ENCODE data around the gene MGAT2. TPM values are rescaled to one million over a fixed set of nuclear protein-coding genes. Genes with fewer than 3 reads are reported as not detected.

The MGAT2 gene
- total and polyA plus RNA-seq, 9 of the 15 experiments (the other 6 are each of a cell fraction or from before 2014, with no cell fraction given), result 0.03 to 33.3 (median 24.6) TPM; not detected in 1

DNA sequence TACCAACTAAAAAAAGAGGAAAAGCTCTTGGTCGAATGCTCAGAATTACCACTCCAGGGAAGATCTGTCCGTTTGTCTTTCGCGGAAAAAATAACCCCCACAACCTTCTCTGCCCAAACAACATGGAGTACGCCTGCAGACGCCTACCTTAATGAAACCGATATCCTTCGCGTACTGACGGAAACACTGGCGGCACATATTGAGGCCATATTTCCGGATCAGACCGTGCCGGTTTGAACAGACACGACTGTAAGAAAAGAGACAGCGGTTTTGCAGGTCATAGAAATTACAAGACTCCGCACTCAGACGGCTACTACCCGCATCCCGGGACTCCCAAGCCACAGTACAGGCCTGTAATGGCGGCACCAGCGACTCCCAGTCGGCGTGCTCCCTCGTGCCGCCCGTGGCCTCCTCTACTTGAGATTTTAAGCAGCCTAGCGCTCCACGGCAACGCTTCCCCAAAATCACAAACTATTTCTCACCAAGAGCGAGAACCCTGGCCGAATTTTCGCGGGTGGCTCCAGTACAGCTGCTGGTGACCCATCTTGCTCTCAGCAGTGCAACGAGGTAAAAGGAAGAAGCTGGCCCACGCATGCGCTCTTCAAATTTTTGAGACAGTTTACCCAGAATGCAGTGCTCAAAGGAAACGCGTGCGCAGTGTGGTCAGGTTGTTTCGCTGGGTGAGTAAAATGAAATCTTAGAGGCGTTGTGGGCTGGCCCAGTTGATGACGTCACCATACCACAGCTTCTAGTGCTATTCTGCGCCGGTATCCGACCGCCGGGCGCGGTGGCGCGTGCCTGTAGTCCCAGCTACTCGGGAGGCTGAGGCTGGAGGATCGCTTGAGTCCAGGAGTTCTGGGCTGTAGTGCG is 34.6 kb upstream of the MGAT2 start, which contains the start of gene RPS29 (continued):
- TF ChIP-seq KLF16 (IDR thresholded peaks at IDR 0.05) (no peak), ZNF175 (CRISPR knock-in tag; IDR thresholded peaks at IDR 0.05; ENCODE audit: low read depth) (no peak), NCOR1 (IDR thresholded peaks at IDR 0.05) (no peak; the same call in 1 of the 2 replicates), TRIM24 (IDR thresholded peaks at IDR 0.05) (no peak), NR2F6 (CRISPR knock-in tag; IDR thresholded peaks at IDR 0.05) (no peak), ZNF232 (CRISPR knock-in tag; IDR thresholded peaks at IDR 0.05) (no peak), ZNF184 (CRISPR knock-in tag; IDR thresholded peaks at IDR 0.05) (no peak), CC2D1A (IDR thresholded peaks at IDR 0.05) (no peak), FOXJ2 (tag; IDR thresholded peaks at IDR 0.05) (no peak), PHF8 (IDR thresholded peaks at IDR 0.05; ENCODE audit: borderline replicate concordance, low read length) (peak; percentile 80), NFATC3 (IDR thresholded peaks at IDR 0.05) (no peak), ZNF384 (IDR thresholded peaks at IDR 0.05; ENCODE audit: low read depth, low read length) (no peak), FOXK1 (CRISPR knock-in tag; IDR thresholded peaks at IDR 0.05; ENCODE audit: borderline replicate concordance) (no peak), ZNF12 (CRISPR knock-in tag; IDR thresholded peaks at IDR 0.05) (no peak), ZNF24 (IDR thresholded peaks at IDR 0.05) (no peak), SIN3B (IDR thresholded peaks at IDR 0.05; ENCODE audit: low read depth) (peak; percentile 23; the same call in 1 of the 2 replicates), NRF1 (conservative IDR thresholded peaks at IDR 0.05 in 1 of 2, IDR thresholded peaks at IDR 0.05 in 1 of 2) (peak; percentile 97 to 98)
- TF ChIP-seq, protein P1, sequence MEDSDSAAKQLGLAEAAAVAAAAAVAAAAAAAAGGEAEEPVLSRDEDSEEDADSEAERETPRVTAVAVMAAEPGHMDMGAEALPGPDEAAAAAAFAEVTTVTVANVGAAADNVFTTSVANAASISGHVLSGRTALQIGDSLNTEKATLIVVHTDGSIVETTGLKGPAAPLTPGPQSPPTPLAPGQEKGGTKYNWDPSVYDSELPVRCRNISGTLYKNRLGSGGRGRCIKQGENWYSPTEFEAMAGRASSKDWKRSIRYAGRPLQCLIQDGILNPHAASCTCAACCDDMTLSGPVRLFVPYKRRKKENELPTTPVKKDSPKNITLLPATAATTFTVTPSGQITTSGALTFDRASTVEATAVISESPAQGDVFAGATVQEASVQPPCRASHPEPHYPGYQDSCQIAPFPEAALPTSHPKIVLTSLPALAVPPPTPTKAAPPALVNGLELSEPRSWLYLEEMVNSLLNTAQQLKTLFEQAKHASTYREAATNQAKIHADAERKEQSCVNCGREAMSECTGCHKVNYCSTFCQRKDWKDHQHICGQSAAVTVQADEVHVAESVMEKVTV (CRISPR knock-in tag; IDR thresholded peaks at IDR 0.05), result no peak
- TF ChIP-seq, protein P2, sequence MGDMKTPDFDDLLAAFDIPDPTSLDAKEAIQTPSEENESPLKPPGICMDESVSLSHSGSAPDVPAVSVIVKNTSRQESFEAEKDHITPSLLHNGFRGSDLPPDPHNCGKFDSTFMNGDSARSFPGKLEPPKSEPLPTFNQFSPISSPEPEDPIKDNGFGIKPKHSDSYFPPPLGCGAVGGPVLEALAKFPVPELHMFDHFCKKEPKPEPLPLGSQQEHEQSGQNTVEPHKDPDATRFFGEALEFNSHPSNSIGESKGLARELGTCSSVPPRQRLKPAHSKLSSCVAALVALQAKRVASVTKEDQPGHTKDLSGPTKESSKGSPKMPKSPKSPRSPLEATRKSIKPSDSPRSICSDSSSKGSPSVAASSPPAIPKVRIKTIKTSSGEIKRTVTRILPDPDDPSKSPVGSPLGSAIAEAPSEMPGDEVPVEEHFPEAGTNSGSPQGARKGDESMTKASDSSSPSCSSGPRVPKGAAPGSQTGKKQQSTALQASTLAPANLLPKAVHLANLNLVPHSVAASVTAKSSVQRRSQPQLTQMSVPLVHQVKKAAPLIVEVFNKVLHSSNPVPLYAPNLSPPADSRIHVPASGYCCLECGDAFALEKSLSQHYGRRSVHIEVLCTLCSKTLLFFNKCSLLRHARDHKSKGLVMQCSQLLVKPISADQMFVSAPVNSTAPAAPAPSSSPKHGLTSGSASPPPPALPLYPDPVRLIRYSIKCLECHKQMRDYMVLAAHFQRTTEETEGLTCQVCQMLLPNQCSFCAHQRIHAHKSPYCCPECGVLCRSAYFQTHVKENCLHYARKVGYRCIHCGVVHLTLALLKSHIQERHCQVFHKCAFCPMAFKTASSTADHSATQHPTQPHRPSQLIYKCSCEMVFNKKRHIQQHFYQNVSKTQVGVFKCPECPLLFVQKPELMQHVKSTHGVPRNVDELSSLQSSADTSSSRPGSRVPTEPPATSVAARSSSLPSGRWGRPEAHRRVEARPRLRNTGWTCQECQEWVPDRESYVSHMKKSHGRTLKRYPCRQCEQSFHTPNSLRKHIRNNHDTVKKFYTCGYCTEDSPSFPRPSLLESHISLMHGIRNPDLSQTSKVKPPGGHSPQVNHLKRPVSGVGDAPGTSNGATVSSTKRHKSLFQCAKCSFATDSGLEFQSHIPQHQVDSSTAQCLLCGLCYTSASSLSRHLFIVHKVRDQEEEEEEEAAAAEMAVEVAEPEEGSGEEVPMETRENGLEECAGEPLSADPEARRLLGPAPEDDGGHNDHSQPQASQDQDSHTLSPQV (IDR thresholded peaks at IDR 0.05), result peak; percentile 22; the same call in 1 of the 2 replicates
- TF ChIP-seq, protein P3, sequence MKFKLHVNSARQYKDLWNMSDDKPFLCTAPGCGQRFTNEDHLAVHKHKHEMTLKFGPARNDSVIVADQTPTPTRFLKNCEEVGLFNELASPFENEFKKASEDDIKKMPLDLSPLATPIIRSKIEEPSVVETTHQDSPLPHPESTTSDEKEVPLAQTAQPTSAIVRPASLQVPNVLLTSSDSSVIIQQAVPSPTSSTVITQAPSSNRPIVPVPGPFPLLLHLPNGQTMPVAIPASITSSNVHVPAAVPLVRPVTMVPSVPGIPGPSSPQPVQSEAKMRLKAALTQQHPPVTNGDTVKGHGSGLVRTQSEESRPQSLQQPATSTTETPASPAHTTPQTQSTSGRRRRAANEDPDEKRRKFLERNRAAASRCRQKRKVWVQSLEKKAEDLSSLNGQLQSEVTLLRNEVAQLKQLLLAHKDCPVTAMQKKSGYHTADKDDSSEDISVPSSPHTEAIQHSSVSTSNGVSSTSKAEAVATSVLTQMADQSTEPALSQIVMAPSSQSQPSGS (CRISPR knock-in tag; IDR thresholded peaks at IDR 0.05), result peak; percentile 97; the same call in 1 of the 2 replicates

Data from K562 (cell line).